HG03280 (cell line): ENCODE results near the gene RALGDS.

Experiments used
- ATAC-seq: cut with Tn5 transposase; IDR thresholded peaks from one replicate; pipeline ENCODE4 v1.9.1; 2021; ENCODE audit warnings: mild to moderate bottlenecking, moderate library complexity; ENCODE audit not compliant: unreplicated experiment

RALGDS gene

DNA sequence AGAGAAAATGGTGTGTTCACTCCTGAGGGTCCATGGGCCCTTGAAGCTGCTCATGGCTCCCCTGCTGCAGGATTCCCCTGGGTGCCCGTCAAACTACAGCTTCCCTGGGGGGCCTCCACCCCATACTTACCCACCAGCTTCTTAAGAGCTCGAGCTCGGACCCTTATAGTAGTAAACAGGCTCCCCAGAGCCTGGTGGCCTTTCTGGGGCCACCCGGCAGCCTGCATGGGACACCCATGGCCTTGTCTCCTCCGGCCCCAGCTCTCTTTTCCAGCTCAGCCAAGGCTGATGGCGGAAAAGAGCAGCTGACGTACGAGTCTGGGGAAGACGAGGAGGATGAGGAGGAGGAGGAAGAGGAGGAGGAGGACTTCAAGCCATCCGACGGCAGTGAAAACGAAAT lies 63.5 kb downstream of the RALGDS start:
- ATAC-seq, result no peak

DNA sequence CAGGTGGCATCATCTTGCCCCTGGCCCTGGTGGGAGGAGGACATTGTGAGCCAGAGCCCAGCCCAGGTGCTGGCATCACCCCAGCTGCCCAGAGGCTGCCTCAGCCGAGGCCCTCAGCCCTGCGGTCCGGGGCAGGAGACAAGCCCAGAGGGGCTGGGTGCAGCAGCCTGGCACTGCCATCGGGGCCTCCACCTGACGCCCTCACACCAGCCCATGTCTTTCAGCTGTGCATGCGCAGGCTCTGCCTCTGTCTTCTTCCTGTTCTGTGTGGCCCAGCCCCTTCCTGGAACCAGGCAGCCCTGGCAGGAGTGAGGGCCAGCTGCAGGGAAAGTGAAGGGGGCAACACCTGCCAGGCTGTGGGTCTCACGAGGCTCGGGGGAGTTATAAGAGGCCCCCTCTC lies 64.0 kb downstream of the RALGDS start:
- ATAC-seq, result no peak

GRCh38 chr9:133056533-133056932 lies 64.5 kb downstream of the RALGDS start:
- ATAC-seq, result no peak

DNA sequence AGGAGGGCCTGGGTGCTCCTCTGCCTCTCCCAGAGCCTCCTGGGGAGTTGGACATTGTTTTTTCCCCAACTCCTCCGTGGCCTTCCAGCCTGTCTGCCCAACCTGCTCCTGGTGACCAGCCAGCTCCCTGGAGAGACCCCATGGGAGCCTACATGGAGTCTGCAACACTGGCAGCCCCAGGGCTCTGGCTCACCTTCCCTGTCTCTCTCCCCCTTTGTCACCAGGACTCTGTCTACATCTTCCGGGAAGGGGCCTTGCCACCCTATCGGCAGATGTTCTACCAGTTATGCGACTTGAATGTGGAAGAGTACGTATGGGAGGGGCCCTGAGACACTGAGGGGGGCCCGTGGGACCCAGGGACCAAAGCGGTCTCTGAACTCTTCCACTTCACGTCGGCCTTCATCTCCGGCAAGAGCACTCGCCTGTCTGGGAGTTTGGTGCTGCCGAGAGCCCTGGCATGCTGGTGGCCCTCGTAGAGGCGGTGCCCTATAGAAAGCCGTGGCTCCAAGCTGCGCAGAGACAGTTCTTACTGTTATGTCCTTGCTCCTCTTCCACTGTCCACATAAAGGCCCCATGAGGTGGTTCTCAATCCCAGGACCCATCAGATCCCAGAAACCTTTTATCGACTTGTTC lies 65.1 kb downstream of the RALGDS start:
- no peak for ATAC-seq

GRCh38 chr9:133054966-133055365 lies 66.1 kb downstream of the RALGDS start:
- no peak for ATAC-seq

GRCh38 chr9:133054194-133054890 lies 66.7 kb downstream of the RALGDS start:
- ATAC-seq, result no peak

- no peak for ATAC-seq
Observed at GRCh38 chr9:133051966-133052539, 69.0 kb downstream of the RALGDS start.

- no peak for ATAC-seq
Observed at GRCh38 chr9:133051281-133051900, 69.6 kb downstream of the RALGDS start.

- ATAC-seq, result no peak
Observed at GRCh38 chr9:133050781-133051180, 70.3 kb downstream of the RALGDS start.

DNA sequence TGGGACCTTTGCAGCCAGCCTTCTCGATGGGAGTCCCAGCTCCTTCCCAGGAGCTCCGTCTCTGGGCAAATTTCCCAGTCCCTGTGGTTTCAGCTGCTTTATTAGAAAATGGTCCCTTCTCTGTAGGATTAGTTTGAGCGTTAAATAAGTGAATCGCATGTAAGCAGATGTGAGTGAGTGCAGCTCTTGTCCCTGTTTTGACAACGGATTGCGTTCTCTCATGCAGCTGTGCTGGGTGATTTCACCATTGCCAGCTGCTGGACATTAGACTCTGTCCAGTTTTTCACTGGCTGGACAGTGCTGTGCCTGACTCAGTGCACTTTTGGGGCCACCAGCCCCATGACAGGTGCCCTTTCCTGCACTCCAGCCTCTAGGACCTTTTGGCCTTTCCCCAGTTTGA lies 70.9 kb downstream of the RALGDS start:
- no peak for ATAC-seq

DNA sequence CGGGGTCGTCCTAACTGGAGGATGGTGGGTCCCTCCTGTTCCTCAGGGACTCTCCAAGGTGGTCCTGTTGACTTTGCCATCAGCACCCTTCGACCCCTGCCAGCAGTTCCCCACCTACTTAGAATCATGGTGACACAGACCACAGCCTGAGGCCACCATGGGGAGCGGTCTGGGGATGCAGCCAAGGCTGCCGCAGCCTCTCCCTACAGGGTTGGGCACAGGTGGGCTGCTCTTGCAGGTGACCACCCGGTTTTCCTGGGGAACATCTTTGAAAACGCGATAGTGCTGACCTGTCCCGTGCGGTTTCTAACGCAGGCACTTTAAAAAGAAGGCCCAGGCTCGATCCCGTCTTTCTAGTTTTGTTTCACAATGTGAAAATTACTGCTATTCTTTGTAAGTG lies 72.0 kb downstream of the RALGDS start:
- ATAC-seq, result no peak

GRCh38 chr9:133048595-133048994 lies 72.4 kb downstream of the RALGDS start:
- ATAC-seq, result no peak
